H1 (cell line): ENCODE results near the gene MYBPH. TPM values are rescaled to one million over a fixed set of nuclear protein-coding genes. Genes with fewer than 3 reads are reported as not detected.

ENCODE experiments used
- CTBP2 ChIP-seq: IDR thresholded peaks from 2 replicates; pipeline ENCODE4 v1.7.0; 2011; ENCODE audit warnings: borderline replicate concordance, mild to moderate bottlenecking, moderate library complexity, mixed read lengths, low read length; ENCODE audit not compliant: insufficient read depth, insufficient read length
- SP4 ChIP-seq: IDR thresholded peaks from 2 replicates; pipeline ENCODE4 v1.6.1; 2012; ENCODE audit warnings: low read length, inconsistent platforms
- polyA plus RNA-seq, 7 experiments: library from polyadenylated mRNA; depleted of rRNA in 3 of 7; stranded (reverse) in 5 of 7; unstranded in 2 of 7; fragments of >200 nt in 5 of 7; fragments of 200-250 nt in 2 of 7; gene quantifications; 1 replicate in 5 of 7; 2 replicates in 1 of 7; 4 replicates in 1 of 7; pipeline versions ENCODE4 v1.2.1 to v1.2.3, GENCODE V29; 2011 to 2013; ENCODE audit warnings: missing spikeins in 2 of 7, mixed read lengths in 2 of 7
- total RNA-seq: library from RNA; stranded (reverse); fragmentation: NEBNext Ultra II Directional; extraction: Animal tissue kit (Norgen Biotek cat#: 25700); gene quantifications from 2 replicates; pipeline ENCODE4 v1.2.1, GENCODE V29; 2021

The MYBPH gene
- total and polyA plus RNA-seq, 2 of the 8 experiments (the other 6 are each of a cell fraction or from before 2014, with no cell fraction given): not detected

DNA sequence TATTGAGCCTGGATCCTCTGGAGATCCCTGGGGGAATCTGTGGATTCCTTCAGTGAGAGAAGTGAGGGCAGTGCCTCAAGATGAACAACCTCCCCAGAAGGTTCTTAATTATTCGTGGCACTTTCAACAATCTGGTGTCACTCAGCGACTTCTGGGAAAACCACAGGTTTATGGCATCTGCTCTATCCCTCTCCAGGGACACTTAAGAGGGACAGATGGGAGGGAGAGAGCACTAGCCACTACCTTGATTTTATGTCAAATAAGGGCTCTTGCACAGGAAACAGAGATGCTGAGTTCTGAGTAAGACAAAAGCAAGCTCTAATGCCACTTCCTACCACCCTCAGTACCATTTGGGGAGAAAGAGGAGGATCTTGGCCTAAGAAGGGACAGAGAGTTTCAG, 32.1 kb upstream of the MYBPH start (continued):
- TF ChIP-seq SP4 (no peak), CTBP2 (no peak)
